GM13977 (cell line): ENCODE measurements around the gene PLXNA2.

Experiments
- DNase-seq: peaks from one replicate; pipeline ENCODE4 v3.0.0; 2012; ENCODE audit warnings: low spot score
- CTCF ChIP-seq: IDR thresholded peaks from 2 replicates; pipeline ENCODE4 v1.5.1; 2012; ENCODE audit warnings: mild to moderate bottlenecking, control low read depth; ENCODE audit not compliant: insufficient read depth; ENCODE audit errors: extremely low read depth, missing control alignments
- in situ Hi-C: fragments of 300-500 bp; cut with MboI; formaldehyde crosslinking; loops from one replicate; pipeline ENCODE4 v1.12.0; 2022; ENCODE audit warnings: low sequenced_read_pairs, low pct_unique_long_range_greater_than_20kb, mixed read lengths, inconsistent platforms; ENCODE audit not compliant: unreplicated experiment

The PLXNA2 gene

GRCh38 chr1:208257351-208257750 is 13.2 kb upstream of the PLXNA2 start:
- DNase-seq, result no peak
- TF ChIP-seq CTCF, result no peak
- in situ Hi-C loops, result no loop called here

- no peak for DNase-seq
- in situ Hi-C loops, result no loop called here
Measured at GRCh38 chr1:208256556-208256955, 12.4 kb upstream of the PLXNA2 start.

GRCh38 chr1:208256091-208256490 is 11.9 kb upstream of the PLXNA2 start:
- no peak for DNase-seq
- TF ChIP-seq CTCF, result no peak
- in situ Hi-C loops, result no loop called here

More at GRCh38 chr1:208256556-208256955, 12.4 kb upstream of the PLXNA2 start:
- TF ChIP-seq CTCF, result no peak

DNA sequence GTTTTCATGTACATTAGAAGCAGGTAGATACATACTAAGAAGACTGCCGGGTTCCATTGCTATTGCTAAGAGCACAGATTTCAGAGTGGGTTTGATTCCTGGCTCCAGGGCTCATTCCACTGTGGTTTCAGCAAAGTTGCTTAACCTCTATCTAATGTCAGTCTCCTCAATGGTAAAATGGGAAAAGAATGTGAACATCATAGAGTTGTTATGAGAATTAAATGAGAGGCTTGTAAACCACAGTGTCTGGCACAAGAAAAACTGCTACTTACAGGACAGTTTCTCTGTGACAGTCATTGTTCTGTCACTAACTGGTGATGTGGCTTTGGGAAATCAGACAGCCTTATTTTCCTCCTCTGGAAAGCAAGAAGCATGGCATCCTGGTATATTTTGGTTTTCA is 10.7 kb upstream of the PLXNA2 start:
- DNase-seq, result no peak
- in situ Hi-C loops, result no loop called here
- TF ChIP-seq CTCF, result no peak

DNA sequence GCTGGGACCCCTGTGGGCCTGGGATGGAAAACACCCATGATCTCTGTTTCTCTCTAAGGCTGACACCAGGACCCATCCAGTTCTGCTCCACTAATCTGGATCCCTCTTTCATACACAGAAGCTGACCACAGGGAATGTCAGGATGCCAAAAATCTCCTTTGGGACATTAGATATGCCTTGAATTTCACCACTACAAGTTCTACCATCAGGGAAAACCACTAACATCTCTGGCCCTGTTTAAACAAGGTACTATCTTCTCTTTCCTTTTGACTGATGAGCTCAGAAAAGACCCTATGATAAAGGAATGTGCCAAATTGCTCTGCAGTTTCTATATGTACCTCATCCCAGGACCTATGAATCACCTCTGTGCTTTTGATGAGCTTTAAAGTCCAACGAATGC is 10.2 kb upstream of the PLXNA2 start:
- TF ChIP-seq CTCF, result no peak
- DNase-seq, result no peak
- in situ Hi-C loops, result no loop called here

DNA sequence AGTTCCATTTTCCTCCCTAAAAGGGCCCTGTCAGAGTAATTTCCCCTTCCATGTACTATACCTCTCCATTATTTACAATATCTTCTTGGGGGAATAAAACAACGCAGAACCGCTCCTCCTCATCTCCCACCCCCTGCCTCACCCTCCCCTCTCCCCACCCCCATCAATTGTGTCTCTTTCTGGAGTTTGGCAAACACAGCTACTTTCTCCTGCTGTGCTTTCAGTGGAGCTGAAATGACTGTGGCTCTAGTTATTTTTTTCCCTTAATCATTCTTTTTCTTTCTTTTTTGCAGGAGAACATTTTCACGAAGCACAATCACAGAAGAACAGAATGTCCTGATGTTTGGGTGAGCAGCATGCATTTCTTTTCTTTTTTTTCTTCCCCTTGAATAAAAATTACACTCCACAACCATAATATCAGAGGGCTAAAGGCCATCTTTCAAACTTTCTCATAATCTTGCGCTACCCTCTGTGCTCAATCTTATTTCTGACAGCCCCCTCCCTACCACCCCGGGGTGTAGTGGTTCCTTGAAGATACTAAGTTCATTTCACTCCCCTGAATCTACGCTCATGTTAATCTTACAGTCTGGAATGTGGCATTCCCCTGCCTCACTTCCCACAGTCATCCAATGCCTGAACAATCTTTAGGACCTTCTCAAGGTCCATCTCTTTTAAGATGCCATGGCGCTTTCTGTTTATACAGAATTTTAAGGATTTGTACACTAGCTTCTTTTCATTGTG is 8.8 kb upstream of the PLXNA2 start:
- in situ Hi-C loops, result no loop called here
- no peak for DNase-seq
- no peak for TF ChIP-seq CTCF
